Measurements from ENCODE around the gene WNT9A.
"Not testable (repeated sequence)": the region's sequence is repeated elsewhere in the genome, so short reads cannot be mapped to it uniquely, and the experiment has no call there.

The WNT9A gene

DNA sequence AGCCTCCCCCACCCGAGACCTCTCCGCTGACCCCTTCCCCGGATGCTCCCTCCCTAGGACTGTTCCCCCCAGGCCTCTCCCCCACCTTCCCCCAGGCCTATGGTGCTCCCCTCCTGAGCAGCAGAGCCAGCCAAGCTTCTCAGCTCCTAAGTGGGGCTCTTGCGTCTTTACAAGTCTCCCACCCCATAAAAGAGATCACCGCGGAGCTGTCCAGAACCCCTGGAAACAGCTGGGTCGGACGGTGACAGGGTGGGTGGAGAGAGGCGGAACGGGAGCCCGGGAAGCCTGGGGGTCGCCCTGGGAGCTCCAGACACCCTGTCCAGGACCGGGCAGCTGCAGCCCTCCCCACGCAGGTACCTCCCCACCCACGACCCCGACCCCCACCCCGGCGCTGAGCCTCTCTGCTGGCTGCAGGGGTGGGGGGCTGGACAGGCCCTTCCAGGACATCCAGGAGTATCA is 61.2 kb downstream of the WNT9A start:
- no peak for DNase-seq (ENCODE audit: low read depth)

DNA sequence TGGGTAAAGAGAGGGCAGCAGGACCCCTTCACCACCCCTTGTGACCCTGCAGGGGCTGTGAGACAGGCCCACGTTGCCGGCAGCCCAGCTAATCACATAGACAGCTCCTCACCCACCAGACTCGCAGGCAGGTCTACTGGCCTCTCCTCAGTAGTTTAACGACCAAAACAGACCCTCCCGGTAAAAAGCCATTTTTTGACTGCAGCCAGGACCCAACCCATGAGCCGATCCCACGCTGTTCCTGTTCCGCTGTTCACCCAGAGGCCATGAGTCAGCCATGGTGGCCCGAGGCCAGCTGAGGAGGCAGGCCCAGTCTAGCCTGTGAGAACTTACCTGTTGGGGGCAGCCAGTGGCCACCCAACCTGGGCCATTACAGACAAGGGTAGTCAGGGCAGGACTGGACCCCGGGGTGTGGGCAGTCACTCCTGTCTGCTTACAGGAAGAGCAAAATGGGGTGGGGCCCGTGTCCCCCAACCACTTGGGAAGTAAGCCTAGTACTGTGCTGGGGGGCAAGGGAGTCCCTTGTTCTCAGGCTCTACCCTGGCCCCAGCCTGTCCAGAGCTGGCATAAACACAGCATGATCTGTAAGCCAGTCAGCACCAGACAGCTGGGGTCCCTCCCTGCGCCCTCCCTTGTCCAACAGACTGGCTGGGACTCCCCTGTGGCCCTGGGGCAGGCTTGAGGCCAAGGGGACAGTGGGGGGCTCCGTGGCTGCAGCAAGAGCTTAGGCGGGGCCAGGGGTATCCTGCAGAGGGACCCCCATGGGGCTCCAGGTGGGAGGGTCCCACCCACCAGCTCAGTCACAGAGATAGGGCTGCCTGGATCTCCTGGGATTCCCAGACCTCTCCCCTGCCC is 61.9 kb downstream of the WNT9A start:
- DNase-seq (ENCODE audit: low read depth): no peak

DNA sequence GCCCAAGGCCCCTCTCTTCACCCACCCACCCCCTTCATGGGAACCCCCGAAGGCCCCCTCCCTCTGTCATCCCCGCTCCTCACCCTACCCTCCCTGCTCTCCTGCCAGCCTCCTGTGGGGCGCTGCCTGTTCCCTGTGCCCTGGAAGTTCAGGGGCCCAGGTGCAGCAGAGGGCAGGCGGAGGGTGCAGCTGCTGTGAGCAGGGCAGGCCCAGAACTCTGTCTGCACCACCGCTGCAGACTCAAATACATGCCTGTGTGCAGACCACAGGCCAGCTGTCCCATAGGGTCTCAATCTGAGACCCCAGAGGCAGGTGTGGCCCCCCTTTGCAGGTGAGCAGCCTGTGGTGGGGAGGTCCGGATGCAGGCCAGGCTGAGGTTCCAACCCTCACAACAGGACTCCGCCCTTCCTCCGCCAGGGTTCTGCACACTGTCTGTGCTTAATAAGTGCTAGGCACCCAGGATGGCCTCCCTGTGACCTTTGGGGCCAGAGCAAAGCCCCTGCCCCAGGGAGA is 62.5 kb downstream of the WNT9A start:
- DNase-seq (ENCODE audit: low read depth): no peak

DNA sequence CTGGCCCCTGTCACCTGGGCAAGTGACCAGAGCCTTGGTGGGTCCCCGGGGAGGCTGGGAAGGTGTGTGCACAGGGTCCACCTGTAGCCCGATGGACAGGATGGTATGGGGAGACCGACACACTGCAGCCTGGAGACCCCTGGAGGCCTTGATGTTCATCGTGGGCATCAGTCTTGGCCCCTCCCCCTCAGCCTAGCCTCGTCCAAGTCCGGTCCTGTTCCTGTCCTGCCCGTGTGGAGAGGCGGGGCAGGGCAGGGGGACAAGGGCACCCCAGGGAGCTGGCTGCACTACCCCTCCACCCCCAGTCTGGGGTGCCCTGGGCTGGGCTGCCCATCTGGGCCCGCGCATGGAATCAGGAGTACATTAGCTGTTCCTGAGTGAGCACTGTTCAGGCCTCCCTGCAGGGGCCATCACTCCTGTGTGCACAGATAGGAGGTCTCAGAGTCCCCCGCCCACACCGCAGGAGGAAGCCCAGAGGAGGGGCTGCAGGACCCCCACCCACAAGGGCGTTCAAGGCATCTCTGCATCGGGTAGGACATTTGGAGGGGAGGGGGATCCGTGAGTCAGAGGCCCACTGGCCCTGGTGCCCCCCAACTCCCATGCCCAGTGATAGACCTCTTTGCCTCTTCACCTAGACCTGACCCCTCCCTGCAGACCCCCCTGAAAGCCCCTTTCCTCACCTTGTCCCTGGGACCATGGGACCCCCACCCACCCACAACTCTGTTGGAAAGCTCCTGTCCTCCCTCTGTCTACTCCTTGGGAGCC is 63.2 kb downstream of the WNT9A start:
- DNase-seq (ENCODE audit: low read depth): no peak

DNA sequence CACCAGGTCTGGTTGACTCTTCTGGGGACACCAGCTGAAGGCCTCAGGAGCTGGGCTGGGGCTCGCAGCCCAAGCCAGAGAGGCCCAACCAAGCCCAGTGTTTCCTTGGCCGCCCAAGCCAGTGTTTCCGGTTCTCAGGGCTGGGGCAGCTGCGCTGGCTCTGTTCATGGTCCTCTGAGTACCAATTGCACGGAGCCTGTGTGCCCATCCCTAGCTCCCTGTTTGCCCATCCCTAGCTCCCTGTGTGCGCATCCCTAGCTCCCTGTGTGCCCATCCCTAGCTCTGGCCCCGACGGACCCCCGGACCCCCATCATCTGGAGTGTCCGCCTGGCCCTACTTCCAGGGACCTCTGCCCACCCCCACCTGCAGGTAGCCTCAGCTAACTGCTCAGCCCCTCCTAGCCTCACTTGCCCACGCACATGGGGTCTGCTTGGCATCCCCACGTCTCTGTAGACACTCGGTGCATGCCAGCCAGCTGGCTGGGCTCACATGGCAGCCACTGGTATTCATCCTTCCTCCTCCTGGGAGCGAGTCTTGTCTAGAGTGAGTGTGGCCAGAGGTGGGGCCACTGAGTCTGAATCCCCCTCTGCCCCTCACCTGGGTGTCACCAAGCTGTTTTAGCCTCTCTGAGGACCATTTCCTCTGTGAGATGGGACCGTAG is 64.0 kb downstream of the WNT9A start:
- no peak for DNase-seq (ENCODE audit: low read depth)

DNA sequence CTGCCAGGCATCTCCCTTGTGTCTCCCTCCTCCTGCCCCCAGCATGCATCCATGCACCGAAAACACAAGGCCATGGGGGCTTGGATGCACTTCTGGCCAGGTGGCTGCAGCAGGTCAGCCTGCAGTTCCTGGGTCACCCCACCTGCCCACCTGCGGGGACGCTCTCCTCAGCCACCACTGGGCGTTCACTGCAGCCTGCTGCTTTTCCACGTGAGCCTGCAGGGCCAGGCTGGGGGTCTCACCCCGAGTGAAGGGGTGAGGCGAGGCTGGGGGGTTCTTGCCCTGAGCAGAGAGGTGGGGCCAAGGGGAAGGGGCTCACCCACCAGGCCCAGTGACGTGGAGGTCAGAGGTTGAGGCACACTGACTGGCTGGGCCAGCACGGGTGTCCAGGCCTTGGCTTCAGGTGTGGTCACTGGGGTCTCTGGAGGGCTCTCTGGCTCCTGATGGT is 64.6 kb downstream of the WNT9A start:
- no peak for DNase-seq (ENCODE audit: low read depth)

DNA sequence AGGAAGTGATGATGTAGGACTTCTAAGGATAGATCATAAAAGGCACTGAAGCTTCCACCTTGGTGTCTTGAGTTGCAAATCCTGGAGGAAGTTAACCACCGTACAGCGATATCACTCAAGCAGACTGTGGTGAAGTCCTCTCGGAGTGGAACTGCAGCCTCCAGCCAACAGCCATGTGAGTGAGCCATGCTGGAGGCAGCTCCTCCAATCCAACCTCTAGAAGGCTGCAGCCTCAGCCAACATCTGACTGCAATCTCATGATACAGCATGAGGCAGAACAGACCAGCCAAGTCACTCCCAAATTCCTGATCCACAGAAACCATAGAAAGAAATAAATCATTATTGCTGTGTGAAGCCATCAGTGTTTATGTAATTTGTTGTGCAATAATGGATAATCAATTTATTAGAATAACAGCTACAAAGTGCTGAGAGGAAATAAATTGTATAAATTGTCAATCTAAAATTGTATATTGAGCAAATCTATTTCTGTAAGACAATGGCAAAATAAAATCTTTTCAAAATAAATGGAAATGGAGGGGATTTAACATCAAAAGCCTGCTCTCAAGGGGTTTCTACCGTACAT is 67.3 kb downstream of the WNT9A start:
- DNase-seq (ENCODE audit: low read depth): no peak

DNA sequence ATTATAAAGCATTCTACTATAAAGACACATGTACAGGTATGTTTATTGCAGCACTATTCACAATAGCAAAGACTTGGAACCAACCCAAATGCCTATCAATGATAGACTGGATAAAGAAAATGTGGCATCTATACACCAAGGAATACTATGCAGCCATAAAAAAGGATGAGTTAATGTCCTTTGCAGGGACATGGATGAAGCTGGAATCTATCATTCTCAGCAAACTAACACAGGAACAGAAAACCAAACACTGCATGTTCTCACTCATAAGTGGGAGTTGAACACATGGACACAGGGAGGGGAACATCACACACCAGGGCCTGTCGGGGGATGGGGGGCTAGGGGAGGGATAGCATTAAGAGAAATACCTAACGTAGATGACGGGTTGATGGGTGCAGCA is 69.9 kb downstream of the WNT9A start:
- DNase-seq (ENCODE audit: low read depth): not testable (repeated sequence)

DNA sequence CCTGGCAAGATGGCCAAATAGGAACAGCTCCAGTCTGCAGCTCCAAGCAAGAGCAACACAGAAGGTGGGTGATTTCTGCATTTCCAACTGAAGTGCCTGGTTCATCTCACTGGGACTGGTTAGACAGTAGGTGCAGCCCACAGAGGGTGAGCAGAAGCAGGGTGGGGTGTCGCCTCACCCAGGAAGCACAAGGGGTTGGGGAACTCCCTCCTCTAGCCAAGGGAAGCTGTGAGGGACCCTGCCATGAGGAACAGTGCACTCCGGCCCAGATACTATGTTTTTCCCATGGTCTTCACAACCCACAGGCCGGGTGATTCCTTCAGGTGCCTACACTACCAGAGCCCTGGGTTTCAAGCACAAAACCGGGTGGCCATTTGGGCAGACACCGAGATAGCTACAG is 75.8 kb downstream of the WNT9A start:
- not testable (repeated sequence) for DNase-seq (ENCODE audit: low read depth)

DNA sequence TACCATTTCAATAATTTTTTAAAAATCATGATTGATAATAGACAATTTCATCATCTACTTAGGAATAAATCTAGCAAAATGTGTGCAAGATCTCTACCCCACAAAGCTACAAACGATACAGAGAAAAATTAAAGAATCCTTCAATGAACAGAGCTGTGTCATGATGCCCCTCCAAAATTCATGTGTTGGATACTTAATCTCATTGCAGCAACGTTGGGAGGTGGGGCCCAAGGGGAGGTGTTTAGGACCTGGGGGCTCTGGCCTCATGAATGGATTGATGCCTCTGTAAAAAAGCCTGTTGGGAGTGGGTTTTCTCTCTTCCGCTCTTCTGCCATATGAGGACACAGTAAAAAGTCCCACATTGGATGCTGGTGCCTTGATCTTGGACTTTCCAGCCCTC is 77.4 kb downstream of the WNT9A start:
- no peak for DNase-seq (ENCODE audit: low read depth)

DNA sequence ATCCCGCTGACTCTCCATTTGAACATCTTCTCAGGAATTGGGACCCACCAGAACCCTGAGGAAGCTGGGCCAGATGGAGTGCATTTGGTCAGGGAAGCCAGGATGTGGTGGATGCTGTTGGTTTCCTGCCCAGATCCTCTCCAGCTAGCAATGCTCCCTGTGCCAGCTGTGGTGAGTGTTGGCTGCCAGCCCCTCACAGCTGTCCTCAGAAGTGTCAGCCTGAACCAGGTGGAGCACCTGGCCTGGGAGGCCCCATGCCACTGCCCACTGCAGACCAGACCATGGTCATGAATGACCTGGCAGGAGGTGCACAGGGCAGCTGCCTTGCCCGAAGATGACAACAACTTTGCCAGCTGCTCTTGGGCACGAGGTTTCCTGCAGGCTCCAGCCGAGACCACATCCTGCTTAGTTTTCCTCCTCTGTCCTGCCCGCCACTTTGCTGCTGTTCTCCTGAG is 77.9 kb downstream of the WNT9A start:
- DNase-seq (ENCODE audit: low read depth): no peak

DNA sequence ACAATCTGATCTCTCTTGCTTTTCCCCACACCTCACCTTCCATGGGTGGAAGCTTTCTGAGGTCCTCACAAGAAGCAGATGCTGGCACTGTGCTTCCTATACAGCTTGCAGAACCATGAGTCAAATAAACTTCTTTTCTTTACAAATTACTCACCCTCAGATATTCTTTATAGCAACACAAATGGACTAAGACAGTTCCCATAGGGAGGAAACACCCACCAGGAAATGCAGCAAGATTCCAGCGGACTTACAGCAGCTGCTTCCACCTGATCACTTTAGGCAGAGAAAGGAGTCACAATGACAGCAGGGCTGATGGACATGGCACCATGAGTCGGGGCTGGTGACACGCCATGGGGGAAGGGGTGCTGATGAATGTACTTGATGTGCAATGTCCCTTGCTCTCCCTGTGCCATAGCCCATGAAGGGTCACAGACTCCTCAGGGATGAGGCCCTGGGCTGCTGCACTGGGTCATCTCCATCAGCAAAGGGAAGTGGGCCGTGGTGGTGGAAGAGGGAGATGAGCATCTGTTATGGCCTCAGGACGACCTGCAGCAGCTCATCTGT is 78.4 kb downstream of the WNT9A start:
- no peak for DNase-seq (ENCODE audit: low read depth)

Measured in fibroblast of the conjunctiva (primary cell).